Measurements from ENCODE around the gene MCCC1.

The MCCC1 gene

DNA sequence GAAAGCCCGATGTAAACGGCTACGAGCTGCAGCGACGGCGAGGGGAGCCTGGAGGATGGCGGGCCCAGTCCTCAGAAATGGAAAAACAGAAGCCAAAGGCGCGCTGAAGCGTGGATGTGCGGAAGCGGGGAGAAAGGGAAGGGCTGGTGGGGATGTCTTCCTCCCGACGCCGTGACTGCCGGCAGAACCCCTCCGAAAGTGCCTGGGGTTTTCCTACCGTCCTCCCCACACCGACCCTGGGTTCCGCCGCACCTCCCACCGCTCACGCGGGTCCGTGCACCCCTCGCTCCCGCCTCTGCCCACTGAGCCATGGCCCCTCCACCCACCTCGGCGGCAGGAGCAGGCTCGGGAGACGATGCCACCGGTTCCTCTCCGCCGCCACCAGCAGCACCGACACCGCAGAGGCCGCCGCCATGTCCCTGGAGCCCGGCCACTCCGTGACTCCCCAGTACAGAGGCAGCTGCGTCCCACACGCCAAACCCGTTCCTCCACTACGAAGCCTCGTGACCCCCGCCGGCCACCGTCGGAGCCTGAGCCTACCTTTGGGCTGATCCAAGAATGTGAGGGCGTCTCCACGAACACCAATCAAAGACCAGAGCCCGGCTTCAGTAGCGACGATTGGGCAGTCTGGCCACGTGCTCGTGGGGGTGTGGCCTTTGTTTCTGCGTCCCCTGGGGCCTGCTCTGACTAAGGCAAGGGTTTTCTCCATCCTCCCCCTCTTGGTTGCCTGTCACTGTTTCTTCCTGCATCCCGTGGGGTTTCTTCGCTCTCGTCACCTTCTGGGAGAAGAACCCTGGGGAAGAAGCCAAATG is at the start of gene MCCC1 (continued):
- TF ChIP-seq ZNF202 (tag by site-specific recombination; IDR thresholded peaks at IDR 0.05; ENCODE audit: borderline replicate concordance) (no peak), GLI2 (tag by site-specific recombination; IDR thresholded peaks at IDR 0.05; ENCODE audit: borderline replicate concordance, low read depth) (no peak), TRIM28 (IDR thresholded peaks at IDR 0.05; ENCODE audit: borderline replicate concordance, low read length) (no peak; the same call in none of the 2 replicates), ZNF155 (tag by site-specific recombination; IDR thresholded peaks at IDR 0.05) (no peak), ZBTB21 (tag by site-specific recombination; IDR thresholded peaks at IDR 0.05) (no peak), SCRT2 (tag by site-specific recombination; IDR thresholded peaks at IDR 0.05) (no peak), ZFHX2 (tag by site-specific recombination; conservative IDR thresholded peaks at IDR 0.05) (peak; percentile 93), ZNF521 (tag by site-specific recombination; IDR thresholded peaks at IDR 0.05) (no peak), ZEB2 (tag by site-specific recombination; IDR thresholded peaks at IDR 0.05) (0 out of 2 replicates have a peak, but pooled peaks have one; percentile 59), ZNF324 (tag by site-specific recombination; IDR thresholded peaks at IDR 0.05) (0 out of 2 replicates have a peak, but pooled peaks have one; percentile 50), ZNF501 (tag by site-specific recombination; IDR thresholded peaks at IDR 0.05) (peak; percentile 97), MZF1 (tag by site-specific recombination; IDR thresholded peaks at IDR 0.05; ENCODE audit: borderline replicate concordance) (no peak; the same call in 1 of the 2 replicates), ZNF292 (tag by site-specific recombination; IDR thresholded peaks at IDR 0.05; ENCODE audit: borderline replicate concordance, low read depth) (no peak), KLF7 (tag by site-specific recombination; IDR thresholded peaks at IDR 0.05; ENCODE audit: borderline replicate concordance) (no peak), GFI1B (tag by site-specific recombination; IDR thresholded peaks at IDR 0.05) (no peak), ZNF529 (tag by site-specific recombination; IDR thresholded peaks at IDR 0.05; ENCODE audit: insufficient replicate concordance) (no peak), ZNF701 (tag by site-specific recombination; IDR thresholded peaks at IDR 0.05) (no peak), ZNF140 (tag by site-specific recombination; IDR thresholded peaks at IDR 0.05) (no peak), MEIS1 (CRISPR knock-in tag; IDR thresholded peaks at IDR 0.05; ENCODE audit: borderline replicate concordance) (no peak), ZNF677 (tag by site-specific recombination; IDR thresholded peaks at IDR 0.05) (no peak), REPIN1 (tag by site-specific recombination; IDR thresholded peaks at IDR 0.05; ENCODE audit: low read depth) (peak; percentile 77; the same call in 1 of the 2 replicates), ZBTB20 (tag by site-specific recombination; IDR thresholded peaks at IDR 0.05) (peak; percentile 46; the same call in 1 of the 2 replicates), GLIS2 (tag by site-specific recombination; IDR thresholded peaks at IDR 0.05) (peak; percentile 80)
- TF ChIP-seq, protein P1, sequence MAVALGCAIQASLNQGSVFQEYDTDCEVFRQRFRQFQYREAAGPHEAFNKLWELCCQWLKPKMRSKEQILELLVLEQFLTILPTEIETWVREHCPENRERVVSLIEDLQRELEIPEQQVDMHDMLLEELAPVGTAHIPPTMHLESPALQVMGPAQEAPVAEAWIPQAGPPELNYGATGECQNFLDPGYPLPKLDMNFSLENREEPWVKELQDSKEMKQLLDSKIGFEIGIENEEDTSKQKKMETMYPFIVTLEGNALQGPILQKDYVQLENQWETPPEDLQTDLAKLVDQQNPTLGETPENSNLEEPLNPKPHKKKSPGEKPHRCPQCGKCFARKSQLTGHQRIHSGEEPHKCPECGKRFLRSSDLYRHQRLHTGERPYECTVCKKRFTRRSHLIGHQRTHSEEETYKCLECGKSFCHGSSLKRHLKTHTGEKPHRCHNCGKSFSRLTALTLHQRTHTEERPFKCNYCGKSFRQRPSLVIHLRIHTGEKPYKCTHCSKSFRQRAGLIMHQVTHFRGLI (tag by site-specific recombination; IDR thresholded peaks at IDR 0.05): no peak; the same call in 1 of the 2 replicates
- TF ChIP-seq, protein P2, sequence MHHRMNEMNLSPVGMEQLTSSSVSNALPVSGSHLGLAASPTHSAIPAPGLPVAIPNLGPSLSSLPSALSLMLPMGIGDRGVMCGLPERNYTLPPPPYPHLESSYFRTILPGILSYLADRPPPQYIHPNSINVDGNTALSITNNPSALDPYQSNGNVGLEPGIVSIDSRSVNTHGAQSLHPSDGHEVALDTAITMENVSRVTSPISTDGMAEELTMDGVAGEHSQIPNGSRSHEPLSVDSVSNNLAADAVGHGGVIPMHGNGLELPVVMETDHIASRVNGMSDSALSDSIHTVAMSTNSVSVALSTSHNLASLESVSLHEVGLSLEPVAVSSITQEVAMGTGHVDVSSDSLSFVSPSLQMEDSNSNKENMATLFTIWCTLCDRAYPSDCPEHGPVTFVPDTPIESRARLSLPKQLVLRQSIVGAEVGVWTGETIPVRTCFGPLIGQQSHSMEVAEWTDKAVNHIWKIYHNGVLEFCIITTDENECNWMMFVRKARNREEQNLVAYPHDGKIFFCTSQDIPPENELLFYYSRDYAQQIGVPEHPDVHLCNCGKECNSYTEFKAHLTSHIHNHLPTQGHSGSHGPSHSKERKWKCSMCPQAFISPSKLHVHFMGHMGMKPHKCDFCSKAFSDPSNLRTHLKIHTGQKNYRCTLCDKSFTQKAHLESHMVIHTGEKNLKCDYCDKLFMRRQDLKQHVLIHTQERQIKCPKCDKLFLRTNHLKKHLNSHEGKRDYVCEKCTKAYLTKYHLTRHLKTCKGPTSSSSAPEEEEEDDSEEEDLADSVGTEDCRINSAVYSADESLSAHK (tag by site-specific recombination; IDR thresholded peaks at IDR 0.05): no peak
- TF ChIP-seq, protein P3, sequence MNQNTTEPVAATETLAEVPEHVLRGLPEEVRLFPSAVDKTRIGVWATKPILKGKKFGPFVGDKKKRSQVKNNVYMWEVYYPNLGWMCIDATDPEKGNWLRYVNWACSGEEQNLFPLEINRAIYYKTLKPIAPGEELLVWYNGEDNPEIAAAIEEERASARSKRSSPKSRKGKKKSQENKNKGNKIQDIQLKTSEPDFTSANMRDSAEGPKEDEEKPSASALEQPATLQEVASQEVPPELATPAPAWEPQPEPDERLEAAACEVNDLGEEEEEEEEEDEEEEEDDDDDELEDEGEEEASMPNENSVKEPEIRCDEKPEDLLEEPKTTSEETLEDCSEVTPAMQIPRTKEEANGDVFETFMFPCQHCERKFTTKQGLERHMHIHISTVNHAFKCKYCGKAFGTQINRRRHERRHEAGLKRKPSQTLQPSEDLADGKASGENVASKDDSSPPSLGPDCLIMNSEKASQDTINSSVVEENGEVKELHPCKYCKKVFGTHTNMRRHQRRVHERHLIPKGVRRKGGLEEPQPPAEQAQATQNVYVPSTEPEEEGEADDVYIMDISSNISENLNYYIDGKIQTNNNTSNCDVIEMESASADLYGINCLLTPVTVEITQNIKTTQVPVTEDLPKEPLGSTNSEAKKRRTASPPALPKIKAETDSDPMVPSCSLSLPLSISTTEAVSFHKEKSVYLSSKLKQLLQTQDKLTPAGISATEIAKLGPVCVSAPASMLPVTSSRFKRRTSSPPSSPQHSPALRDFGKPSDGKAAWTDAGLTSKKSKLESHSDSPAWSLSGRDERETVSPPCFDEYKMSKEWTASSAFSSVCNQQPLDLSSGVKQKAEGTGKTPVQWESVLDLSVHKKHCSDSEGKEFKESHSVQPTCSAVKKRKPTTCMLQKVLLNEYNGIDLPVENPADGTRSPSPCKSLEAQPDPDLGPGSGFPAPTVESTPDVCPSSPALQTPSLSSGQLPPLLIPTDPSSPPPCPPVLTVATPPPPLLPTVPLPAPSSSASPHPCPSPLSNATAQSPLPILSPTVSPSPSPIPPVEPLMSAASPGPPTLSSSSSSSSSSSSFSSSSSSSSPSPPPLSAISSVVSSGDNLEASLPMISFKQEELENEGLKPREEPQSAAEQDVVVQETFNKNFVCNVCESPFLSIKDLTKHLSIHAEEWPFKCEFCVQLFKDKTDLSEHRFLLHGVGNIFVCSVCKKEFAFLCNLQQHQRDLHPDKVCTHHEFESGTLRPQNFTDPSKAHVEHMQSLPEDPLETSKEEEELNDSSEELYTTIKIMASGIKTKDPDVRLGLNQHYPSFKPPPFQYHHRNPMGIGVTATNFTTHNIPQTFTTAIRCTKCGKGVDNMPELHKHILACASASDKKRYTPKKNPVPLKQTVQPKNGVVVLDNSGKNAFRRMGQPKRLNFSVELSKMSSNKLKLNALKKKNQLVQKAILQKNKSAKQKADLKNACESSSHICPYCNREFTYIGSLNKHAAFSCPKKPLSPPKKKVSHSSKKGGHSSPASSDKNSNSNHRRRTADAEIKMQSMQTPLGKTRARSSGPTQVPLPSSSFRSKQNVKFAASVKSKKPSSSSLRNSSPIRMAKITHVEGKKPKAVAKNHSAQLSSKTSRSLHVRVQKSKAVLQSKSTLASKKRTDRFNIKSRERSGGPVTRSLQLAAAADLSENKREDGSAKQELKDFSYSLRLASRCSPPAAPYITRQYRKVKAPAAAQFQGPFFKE (tag by site-specific recombination; IDR thresholded peaks at IDR 0.05; ENCODE audit: borderline replicate concordance): no peak
- TF ChIP-seq, protein P4, sequence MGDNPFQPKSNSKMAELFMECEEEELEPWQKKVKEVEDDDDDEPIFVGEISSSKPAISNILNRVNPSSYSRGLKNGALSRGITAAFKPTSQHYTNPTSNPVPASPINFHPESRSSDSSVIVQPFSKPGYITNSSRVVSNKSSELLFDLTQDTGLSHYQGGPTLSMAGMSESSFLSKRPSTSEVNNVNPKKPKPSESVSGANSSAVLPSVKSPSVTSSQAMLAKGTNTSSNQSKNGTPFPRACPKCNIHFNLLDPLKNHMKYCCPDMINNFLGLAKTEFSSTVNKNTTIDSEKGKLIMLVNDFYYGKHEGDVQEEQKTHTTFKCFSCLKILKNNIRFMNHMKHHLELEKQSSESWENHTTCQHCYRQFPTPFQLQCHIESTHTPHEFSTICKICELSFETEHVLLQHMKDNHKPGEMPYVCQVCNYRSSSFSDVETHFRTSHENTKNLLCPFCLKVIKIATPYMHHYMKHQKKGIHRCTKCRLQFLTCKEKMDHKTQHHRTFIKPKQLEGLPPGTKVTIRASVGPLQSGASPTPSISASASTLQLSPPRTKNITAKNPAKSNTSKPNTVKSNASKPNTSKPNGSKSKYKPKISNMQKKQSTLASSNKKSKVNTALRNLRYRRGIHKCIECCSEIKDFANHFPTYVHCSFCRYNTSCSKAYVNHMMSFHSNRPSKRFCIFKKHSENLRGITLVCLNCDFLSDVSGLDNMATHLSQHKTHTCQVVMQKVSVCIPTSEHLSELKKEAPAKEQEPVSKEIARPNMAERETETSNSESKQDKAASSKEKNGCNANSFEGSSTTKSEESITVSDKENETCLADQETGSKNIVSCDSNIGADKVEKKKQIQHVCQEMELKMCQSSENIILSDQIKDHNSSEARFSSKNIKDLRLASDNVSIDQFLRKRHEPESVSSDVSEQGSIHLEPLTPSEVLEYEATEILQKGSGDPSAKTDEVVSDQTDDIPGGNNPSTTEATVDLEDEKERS (tag by site-specific recombination; IDR thresholded peaks at IDR 0.05): no peak
